CD14-positive monocyte (primary cell): ENCODE results near the gene NACAD. TPM values are rescaled to one million over a fixed set of nuclear protein-coding genes. Genes with fewer than 3 reads are reported as not detected.

Experiments used
- DNase-seq, 3 donors: peaks; one replicate each; pipeline ENCODE4 v3.0.0-alpha.2; 2011 to 2022
- H2AFZ ChIP-seq: 2 replicates; pipeline ENCODE4 v1.6.0; 2012; ENCODE audit warnings: mild to moderate bottlenecking, low read depth, low read length, inconsistent platforms; ENCODE audit not compliant: insufficient read depth, poor library complexity, severe bottlenecking
- H3K27ac ChIP-seq, 2 donors: 1 replicate in 1 of 2; 2 replicates in 1 of 2; pipeline ENCODE4 v1.5.1; 2012 to 2013; ENCODE audit warnings: low read length in 2 of 2, control low read depth in 1 of 2, inconsistent platforms in 1 of 2, low read depth in 1 of 2, mild to moderate bottlenecking in 1 of 2
- H3K27me3 ChIP-seq, 2 donors: one replicate each; pipeline versions ENCODE4 v1.6.0 to v1.6.1; 2011 to 2013; ENCODE audit warnings: low read length in 2 of 2; ENCODE audit not compliant: control insufficient read depth in 2 of 2, insufficient read depth in 2 of 2
- H3K36me3 ChIP-seq, 2 donors: replicated peaks in 1 of 2; 1 replicate in 1 of 2; 2 replicates in 1 of 2; pipeline versions ENCODE4 v1.5.1 to v1.6.1; 2012 to 2013; ENCODE audit warnings: low read length in 2 of 2, control low read depth in 1 of 2, inconsistent platforms in 1 of 2, mild to moderate bottlenecking in 1 of 2; ENCODE audit not compliant: insufficient read depth in 2 of 2, control insufficient read depth in 1 of 2
- H3K4me1 ChIP-seq, 2 donors: 1 replicate in 1 of 2; 2 replicates in 1 of 2; pipeline versions ENCODE4 v1.5.1 to v1.6.1; 2012 to 2013; ENCODE audit warnings: low read length in 2 of 2, control low read depth in 1 of 2, inconsistent platforms in 1 of 2, mild to moderate bottlenecking in 1 of 2, moderate library complexity in 1 of 2; ENCODE audit not compliant: insufficient read depth in 2 of 2, control insufficient read depth in 1 of 2
- H3K4me2 ChIP-seq: replicated peaks from 2 replicates; pipeline ENCODE3; 2012; ENCODE audit warnings: low read length, moderate library complexity, mild to moderate bottlenecking; ENCODE audit not compliant: poor library complexity, severe bottlenecking; ENCODE audit errors: extremely low read depth
- H3K4me3 ChIP-seq, 3 experiments: fragments of 200-600 bp in 1 of 3; sonication (generic) in 1 of 3; replicated peaks in 1 of 3; 1 replicate in 2 of 3; 2 replicates in 1 of 3; pipeline ENCODE4 v1.5.1; 2011 to 2013; ENCODE audit warnings: low read length in 3 of 3, mild to moderate bottlenecking in 3 of 3, control low read depth in 2 of 3, low read depth in 2 of 3, inconsistent platforms in 1 of 3, moderate library complexity in 1 of 3
- H3K79me2 ChIP-seq: 2 replicates; pipeline ENCODE4 v1.6.0; 2012; ENCODE audit warnings: mild to moderate bottlenecking, control low read depth, inconsistent platforms, low read length, moderate library complexity; ENCODE audit not compliant: insufficient read depth
- H3K9ac ChIP-seq: 2 replicates; pipeline ENCODE4 v1.6.0; 2017; ENCODE audit warnings: low read length, mild to moderate bottlenecking; ENCODE audit not compliant: insufficient read depth, poor library complexity, severe bottlenecking
- H3K9me3 ChIP-seq, 2 donors: replicated peaks in 1 of 2; 1 replicate in 1 of 2; 2 replicates in 1 of 2; pipeline versions ENCODE4 v1.5.1 to v1.6.1; 2012 to 2013; ENCODE audit warnings: low read length in 2 of 2, control low read depth in 1 of 2; ENCODE audit not compliant: control insufficient read depth in 1 of 2, insufficient read depth in 1 of 2
- H4K20me1 ChIP-seq: 2 replicates; pipeline ENCODE4 v1.6.0; 2012; ENCODE audit warnings: mild to moderate bottlenecking, low read length, control low read depth, moderate library complexity; ENCODE audit not compliant: insufficient read depth
- H3K27ac Mint-ChIP-seq, 7 donors: one replicate each; pipeline ENCODE4 v1.8.0; 2020; ENCODE audit warnings: mild to moderate bottlenecking in 7 of 7, mixed read lengths in 7 of 7, moderate library complexity in 6 of 7, inconsistent platforms in 2 of 7
- H3K27me3 Mint-ChIP-seq, 3 donors: one replicate each; pipeline ENCODE4 v1.8.0; 2021 to 2022; ENCODE audit warnings: low read depth in 3 of 3, mild to moderate bottlenecking in 3 of 3, mixed read lengths in 3 of 3, moderate library complexity in 3 of 3, inconsistent platforms in 1 of 3
- H3K36me3 Mint-ChIP-seq, 2 donors: one replicate each; pipeline ENCODE4 v1.8.0; 2020; ENCODE audit warnings: mixed read lengths in 2 of 2, inconsistent platforms in 1 of 2, mild to moderate bottlenecking in 1 of 2
- H3K4me1 Mint-ChIP-seq: one replicate; pipeline ENCODE4 v1.8.0; 2020; ENCODE audit warnings: mild to moderate bottlenecking, mixed read lengths
- H3K4me3 Mint-ChIP-seq, 2 donors: one replicate each; pipeline ENCODE4 v1.8.0; 2020; ENCODE audit warnings: mild to moderate bottlenecking in 2 of 2, mixed read lengths in 2 of 2, moderate library complexity in 1 of 2
- H3K9me3 Mint-ChIP-seq, 7 donors: one replicate each; pipeline ENCODE4 v1.8.0; 2020 to 2022; ENCODE audit warnings: mixed read lengths in 7 of 7, mild to moderate bottlenecking in 6 of 7, moderate library complexity in 6 of 7, inconsistent platforms in 2 of 7
- WGBS: methylation state at CpG from one replicate; pipeline ENCODE4 v1.1.5; 2013; ENCODE audit warnings: missing lambda C conversion rate; ENCODE audit not compliant: insufficient coverage; 5-methylcytosine and 5-hydroxymethylcytosine counted together
- intact Hi-C, 2 donors: fragments of 100-400 bp; cut with micrococcal nuclease; formaldehyde crosslinking; loops; one replicate each; pipeline versions ENCODE4 v1.15.0 to v1.15.1; 2023
- polyA plus RNA-seq, 3 donors: library from polyadenylated mRNA; depleted of rRNA in 1 of 3; unstranded in 2 of 3; stranded (reverse) in 1 of 3; fragments of 300-500 nt in 2 of 3; fragments of >200 nt in 1 of 3; fragmentation: Illumina TruSeq in 2 of 3; gene quantifications; 1 replicate in 2 of 3; 2 replicates in 1 of 3; pipeline ENCODE4 v1.2.3, GENCODE V29; 2012 to 2021
- TF ChIP-seq, protein P1 (sequence below): fragments of 200-600 bp; IDR thresholded peaks from one replicate; pipeline ENCODE4 v1.8.0; 2022; ENCODE audit warnings: antibody characterized with exemption, mild to moderate bottlenecking

The NACAD gene
- polyA plus RNA-seq, 3 donors, result 0.04 TPM; not detected in 2

DNA sequence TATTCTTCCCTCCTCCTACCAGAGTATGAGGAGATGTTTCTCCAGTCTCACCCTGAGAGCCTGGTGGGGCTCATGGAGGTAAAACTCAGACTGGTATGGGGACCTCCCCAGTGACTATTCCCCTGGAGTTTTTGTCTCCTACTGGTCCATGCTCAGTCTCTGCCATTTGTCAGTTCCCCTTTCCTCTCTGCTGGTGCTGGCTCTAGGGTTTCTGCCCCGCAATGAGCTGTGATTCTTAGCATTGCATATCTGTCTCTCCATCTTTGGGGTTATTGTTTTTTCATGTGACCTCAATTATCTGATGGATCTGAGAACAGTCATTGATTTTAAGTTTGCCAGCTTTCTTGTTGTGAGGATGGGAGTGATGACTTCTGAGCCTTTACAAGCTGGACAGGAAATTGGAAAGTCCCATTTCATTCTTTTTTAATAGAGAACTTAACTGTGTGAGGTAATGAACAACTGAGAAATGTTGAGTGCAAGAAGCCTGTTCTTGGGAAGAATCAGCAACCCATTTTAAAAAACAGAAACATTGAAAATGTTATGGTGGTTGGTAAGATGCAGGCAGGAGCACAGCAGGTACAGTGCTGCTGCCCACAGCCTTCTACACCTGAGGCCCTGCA, 26.9 kb downstream of the NACAD start:
- 100% methylated on average over 1 of the region's 1 CpG for WGBS
- Histone ChIP-seq H3K79me2 (peaks cover 91% of the 10 kb centered on the region), H3K27me3 (no peaks in the 10 kb centered on the region), H4K20me1 (peaks cover 97% of the 10 kb centered on the region), H3K36me3 (peaks cover 28 to 65% of the 10 kb centered on the region in 2 donors), H3K4me2 (no peak overlapping the region), H3K9me3 (no peaks in the 10 kb centered on the region), H3K9ac (no peak overlapping the region), H3K27ac (peak overlapping the region in 1 of 2 donors; percentile 74), H2AFZ (no peak overlapping the region), H3K4me3 (no peak overlapping the region), H3K4me1 (peaks cover 0 to 16% of the 10 kb centered on the region in 2 donors)
- DNase-seq, result peak in 1 of 3 donors; percentile 44
- Mint-ChIP-seq H3K4me1 (peaks cover 44% of the 10 kb centered on the region), H3K27me3 (peaks cover 0 to 1% (median 0%) of the 10 kb centered on the region in 3 donors), H3K4me3 (no peak overlapping the region), H3K9me3 (no peaks in the 10 kb centered on the region), H3K36me3 (peaks cover 67 to 87% of the 10 kb centered on the region in 2 donors), H3K27ac (peak overlapping the region; percentile 38 to 84 (median 58))
- intact Hi-C loops, result no loop called here
- TF ChIP-seq, protein P1, sequence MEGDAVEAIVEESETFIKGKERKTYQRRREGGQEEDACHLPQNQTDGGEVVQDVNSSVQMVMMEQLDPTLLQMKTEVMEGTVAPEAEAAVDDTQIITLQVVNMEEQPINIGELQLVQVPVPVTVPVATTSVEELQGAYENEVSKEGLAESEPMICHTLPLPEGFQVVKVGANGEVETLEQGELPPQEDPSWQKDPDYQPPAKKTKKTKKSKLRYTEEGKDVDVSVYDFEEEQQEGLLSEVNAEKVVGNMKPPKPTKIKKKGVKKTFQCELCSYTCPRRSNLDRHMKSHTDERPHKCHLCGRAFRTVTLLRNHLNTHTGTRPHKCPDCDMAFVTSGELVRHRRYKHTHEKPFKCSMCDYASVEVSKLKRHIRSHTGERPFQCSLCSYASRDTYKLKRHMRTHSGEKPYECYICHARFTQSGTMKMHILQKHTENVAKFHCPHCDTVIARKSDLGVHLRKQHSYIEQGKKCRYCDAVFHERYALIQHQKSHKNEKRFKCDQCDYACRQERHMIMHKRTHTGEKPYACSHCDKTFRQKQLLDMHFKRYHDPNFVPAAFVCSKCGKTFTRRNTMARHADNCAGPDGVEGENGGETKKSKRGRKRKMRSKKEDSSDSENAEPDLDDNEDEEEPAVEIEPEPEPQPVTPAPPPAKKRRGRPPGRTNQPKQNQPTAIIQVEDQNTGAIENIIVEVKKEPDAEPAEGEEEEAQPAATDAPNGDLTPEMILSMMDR, result no peak

DNA sequence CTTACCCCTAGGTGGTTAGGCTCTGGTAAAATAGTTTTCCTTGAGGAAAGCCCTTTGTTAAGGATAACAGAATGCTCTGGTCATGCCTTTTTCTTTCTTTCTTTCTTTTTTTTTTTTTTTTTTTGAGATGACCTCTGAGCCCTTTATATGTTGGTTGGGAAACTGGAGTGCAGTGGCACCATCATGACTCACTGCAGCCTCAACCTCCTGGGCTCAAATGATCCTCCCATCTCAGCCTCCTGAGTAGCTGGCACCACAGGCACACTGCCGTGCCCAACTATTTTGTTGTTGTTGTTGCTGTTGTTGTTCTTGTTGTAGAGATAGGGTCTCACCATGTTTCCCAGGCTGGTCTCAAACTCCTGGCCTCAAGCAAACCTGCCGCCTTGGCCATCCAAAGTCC, 27.4 kb downstream of the NACAD start:
- no peaks in the 10 kb centered on the region for H3K9me3 ChIP-seq
- DNase-seq, result no peak
- no peak overlapping the region for H2AFZ ChIP-seq
- no peak overlapping the region for H3K4me3 ChIP-seq
- peaks cover 97% of the 10 kb centered on the region for H3K79me2 ChIP-seq
- intact Hi-C loops, result no loop called here
- peaks cover 97% of the 10 kb centered on the region for H4K20me1 ChIP-seq
- H3K9ac ChIP-seq, result no peak overlapping the region
- Mint-ChIP-seq H3K4me3 (no peak overlapping the region), H3K27me3 (peaks cover 0 to 1% (median 0%) of the 10 kb centered on the region in 3 donors), H3K9me3 (no peaks in the 10 kb centered on the region), H3K36me3 (peaks cover 64 to 81% of the 10 kb centered on the region in 2 donors), H3K4me1 (peaks cover 45% of the 10 kb centered on the region), H3K27ac (peak overlapping the region in 5 of 7 donors; percentile 8 to 84 (median 58))
- H3K27me3 ChIP-seq, result no peaks in the 10 kb centered on the region
- H3K36me3 ChIP-seq, result peaks cover 25 to 63% of the 10 kb centered on the region in 2 donors
- peak overlapping the region in 1 of 2 donors; percentile 74 for H3K27ac ChIP-seq
- TF ChIP-seq, protein P1, result no peak
- WGBS, result no CpG with 5 or more reads among the region's 2 CpGs
- no peak overlapping the region for H3K4me2 ChIP-seq
- H3K4me1 ChIP-seq, result peaks cover 0 to 16% of the 10 kb centered on the region in 2 donors
